HG03558 (cell line): ENCODE results near the gene OR1K1.

Experiments
- ATAC-seq: cut with Tn5 transposase; IDR thresholded peaks from one replicate; pipeline ENCODE4 v1.9.1; 2021; ENCODE audit warnings: moderate number of reproducible peaks; ENCODE audit not compliant: unreplicated experiment; ENCODE audit errors: extremely low read depth

The OR1K1 gene

GRCh38 chr9:122846371-122846940, 46.5 kb downstream of the OR1K1 start:
- ATAC-seq: no peak

- ATAC-seq: no peak
These were observed 48.5 kb downstream of the OR1K1 start for GRCh38 chr9:122848256-122848943.
